Muscle of back (tissue), 11 donors: ENCODE results near the gene PPP1R13B. TPM values are rescaled to one million over a fixed set of nuclear protein-coding genes. Genes with fewer than 3 reads are reported as not detected.

Experiments used
- DNase-seq, 3 donors: peaks; one replicate each; pipeline versions ENCODE4 v3.0.0 to v3.0.0-alpha.2; 2013
- polyA plus RNA-seq, 10 donors: library from polyadenylated mRNA; unstranded; fragments of 120-200 nt; gene quantifications; one replicate each; pipeline ENCODE4 v1.2.1, GENCODE V29; 2013; ENCODE audit not compliant: insufficient read length in 10 of 10

PPP1R13B gene
- polyA plus RNA-seq, 10 donors: 6.1 to 13.7 (median 11.4) TPM

GRCh38 chr14:103688906-103689902, 158.2 kb downstream of the PPP1R13B start:
- DNase-seq: no peak

DNA sequence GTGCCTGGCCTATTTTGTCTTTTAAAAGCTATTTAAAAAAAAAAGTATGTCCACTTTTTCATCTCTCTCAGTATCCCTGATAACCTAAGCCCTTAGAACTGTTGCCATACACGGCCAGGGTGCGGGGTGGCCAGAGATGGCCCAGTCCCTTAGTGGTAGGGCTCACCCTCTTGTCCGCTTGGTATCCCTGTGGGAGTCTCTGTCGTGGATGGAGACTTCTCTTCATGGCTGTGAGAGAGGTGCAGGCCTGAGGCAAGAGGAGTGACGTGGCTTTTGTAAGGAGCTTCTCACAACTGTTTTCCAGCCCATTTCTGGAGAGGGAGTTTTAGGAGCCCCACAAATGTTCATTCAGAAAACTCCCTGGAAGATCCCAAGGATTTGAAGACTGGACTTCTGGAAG, 158.9 kb downstream of the PPP1R13B start:
- DNase-seq: no peak

GRCh38 chr14:103687712-103688111, 159.7 kb downstream of the PPP1R13B start:
- no peak for DNase-seq

DNA sequence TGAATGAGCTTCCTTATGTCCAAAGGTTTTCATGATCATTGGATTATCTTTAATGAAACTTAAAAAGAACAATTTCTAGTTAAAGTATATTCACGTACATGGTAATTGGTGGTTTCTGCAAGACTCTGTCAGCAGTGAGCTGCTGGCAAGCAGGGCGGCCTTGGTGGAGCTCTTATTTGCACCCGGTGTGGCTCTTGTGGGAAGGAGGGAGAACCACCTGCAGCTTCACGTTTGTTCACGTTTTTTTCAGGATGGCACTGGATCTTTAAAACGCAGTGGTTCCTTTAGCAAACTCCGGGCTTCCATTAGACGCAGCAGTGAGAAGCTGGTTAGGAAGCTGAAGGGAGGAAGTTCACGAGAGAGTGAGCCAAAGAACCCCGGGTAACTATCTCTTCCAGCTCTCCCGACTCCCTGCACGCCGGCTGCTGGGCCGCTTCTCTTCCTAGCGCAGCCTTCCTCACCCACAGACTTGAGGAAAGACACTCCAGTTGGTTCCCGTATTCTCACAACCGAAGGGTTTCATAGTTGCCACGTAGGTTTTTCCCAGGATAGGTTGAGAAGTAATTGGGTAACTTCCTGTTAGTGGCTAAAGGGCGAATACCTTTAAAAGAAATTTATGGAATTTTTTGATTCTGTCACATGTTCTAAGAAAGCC, 160.4 kb downstream of the PPP1R13B start:
- DNase-seq: no peak

DNA sequence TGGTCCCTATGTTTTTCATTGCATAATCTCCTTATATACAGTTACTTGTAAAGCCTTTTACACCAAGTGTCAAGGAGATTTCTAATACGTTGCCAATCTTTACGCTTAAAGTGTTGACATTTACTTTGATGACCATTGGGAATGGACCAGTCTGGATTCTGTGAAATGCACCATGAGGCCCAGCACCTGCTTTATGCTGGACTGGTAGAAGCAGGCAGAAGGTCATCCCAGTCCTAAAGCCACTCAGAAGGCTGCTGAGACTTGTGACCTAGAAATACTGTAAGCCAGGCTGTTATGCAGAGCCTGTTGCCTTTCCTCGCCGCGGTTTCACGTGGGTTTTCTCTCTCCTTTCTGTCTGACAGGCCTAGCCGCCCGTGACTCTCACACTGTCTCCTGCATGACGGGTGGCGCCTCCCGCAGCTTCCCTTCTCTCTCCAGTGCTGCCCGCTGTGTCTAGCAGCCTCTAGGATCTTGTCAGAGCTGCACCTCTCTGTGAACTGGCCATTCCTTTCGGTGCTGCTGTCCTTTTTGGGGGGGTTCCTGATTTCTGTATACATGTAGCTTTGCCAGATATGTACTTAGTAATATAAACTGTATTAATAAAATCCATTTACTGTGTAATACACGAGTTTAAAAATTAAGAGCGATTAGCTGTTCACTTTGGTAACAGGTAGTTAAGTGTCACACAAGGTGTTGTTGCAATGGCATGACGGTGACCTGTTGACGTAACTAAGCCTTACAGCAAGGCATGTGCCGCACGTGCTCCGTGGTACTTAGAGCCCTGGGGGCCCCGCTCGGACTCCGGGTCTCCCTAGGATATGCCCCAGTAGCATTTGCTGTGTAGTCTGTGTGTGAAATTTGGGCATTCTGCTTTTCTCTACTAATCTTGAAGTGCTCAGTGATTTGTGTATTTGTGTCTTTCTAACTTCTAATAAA, 161.8 kb downstream of the PPP1R13B start:
- no peak for DNase-seq

DNA sequence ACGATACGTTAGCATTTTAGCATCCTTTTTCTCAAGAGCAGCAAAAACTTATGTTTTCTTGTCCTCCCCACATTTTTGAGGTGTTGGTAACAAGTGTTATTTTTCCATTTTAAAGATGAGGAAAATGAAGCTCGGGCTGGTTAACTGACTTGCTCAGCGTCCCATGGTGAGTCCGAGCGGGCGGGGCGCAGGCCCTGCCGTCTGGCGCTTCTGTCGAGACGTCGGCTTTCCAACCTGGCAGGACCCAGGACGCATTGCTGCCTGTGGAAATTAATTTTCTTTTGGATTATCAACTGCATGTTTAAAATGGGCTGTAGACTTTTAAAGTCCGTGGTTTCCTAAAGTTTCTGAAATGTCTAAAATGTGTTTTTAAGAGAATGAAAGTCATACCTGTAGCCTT, 162.5 kb downstream of the PPP1R13B start:
- no peak for DNase-seq

DNA sequence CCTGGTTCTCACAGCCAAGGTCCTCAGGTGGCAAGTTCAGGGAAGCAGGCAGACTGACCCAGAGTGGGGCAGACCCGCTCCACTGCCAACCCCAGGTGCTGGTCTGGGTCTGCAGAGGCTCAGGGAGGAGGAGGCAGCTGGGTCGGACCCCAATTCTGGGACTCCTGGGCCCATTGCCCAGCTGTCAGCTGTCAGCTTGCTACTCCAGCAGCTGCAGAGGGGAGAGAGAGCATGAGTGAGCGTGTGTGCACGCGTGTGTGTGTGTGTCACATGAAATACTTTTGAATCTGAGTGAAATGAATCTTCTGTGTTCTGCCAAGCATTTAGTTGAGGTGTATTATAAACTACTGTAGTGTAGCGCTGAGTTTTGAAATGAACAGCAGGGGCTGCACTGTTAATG, 162.9 kb downstream of the PPP1R13B start:
- DNase-seq: peak in 2 of 3 donors; percentile 43 to 81

Other genes starting within 250 kb of the PPP1R13B start
- 100 to 1,000 TPM in 4 of 10 donors, 10 to 100 TPM in 6; 74.7 to 131 (median 91.9) TPM for gene KLC1, start 218.4 kb downstream of the PPP1R13B start, polyA plus RNA-seq
- 10 to 100 TPM in 2 of 10 donors, 1 to 10 TPM in 8; 6.2 to 15.2 (median 8.4) TPM for gene XRCC3, start 132.1 kb downstream of the PPP1R13B start, polyA plus RNA-seq
- 10 to 100 TPM; 33.1 to 45.5 (median 40.5) TPM for gene ZFYVE21, start 131.8 kb downstream of the PPP1R13B start, polyA plus RNA-seq
- 1 to 10 TPM in 1 of 10 donors, under 1 TPM in 9; 0.10 to 1.4 (median 0.51) TPM for gene TDRD9, start 80.9 kb upstream of the PPP1R13B start, polyA plus RNA-seq
- not detected for gene RD3L, start 95.0 kb upstream of the PPP1R13B start, polyA plus RNA-seq
- gene ASPG, start 238.1 kb upstream of the PPP1R13B start, polyA plus RNA-seq: 1 to 10 TPM in 6 of 10 donors, under 1 TPM in 4; 0.31 to 2.1 (median 1.4) TPM